OCI-LY1 (cell line): ENCODE data around the gene RTL10.

Experiments used
- CTCF ChIP-seq: fragments of 200-600 bp; sonication (generic), shearing (Covaris generic); IDR thresholded peaks from 2 replicates; pipeline ENCODE4 v1.5.1; 2017; ENCODE audit warnings: mild to moderate bottlenecking, antibody characterized with exemption, low read length, moderate library complexity, mixed read lengths
- EZH2 ChIP-seq: fragments of 200-600 bp; sonication (generic), shearing (Covaris generic); IDR thresholded peaks from 2 replicates; pipeline ENCODE4 v1.8.0; 2017; ENCODE audit warnings: borderline replicate concordance, mixed run types, mild to moderate bottlenecking, antibody characterized with exemption, low read length, moderate library complexity, mixed read lengths

GRCh38 chr22:19902245-19902715 is 47.6 kb upstream of the RTL10 start:
- TF ChIP-seq CTCF (no peak), EZH2 (no peak)
